Muscle layer of duodenum (tissue), 2 donors: Measurements from ENCODE around the gene UBE2Q1.
A peak's percentile ranks its signal among the peaks of the same experiment; 100 is the strongest.

Experiments used
- H3K27ac ChIP-seq: one replicate; pipeline ENCODE4 v1.7.0; 2013; ENCODE audit warnings: mild to moderate bottlenecking, low read length
- H3K27me3 ChIP-seq: one replicate; pipeline ENCODE4 v1.7.0; 2013; ENCODE audit warnings: low read depth, mild to moderate bottlenecking, control low read depth, low read length
- H3K36me3 ChIP-seq, 2 donors: one replicate each; pipeline ENCODE4 v1.7.0; 2013; ENCODE audit warnings: low read length in 2 of 2, control low read depth in 1 of 2, mild to moderate bottlenecking in 1 of 2; ENCODE audit not compliant: insufficient read depth in 2 of 2, control insufficient read depth in 1 of 2
- H3K4me1 ChIP-seq, 2 donors: one replicate each; pipeline ENCODE4 v1.7.0; 2013; ENCODE audit warnings: low read length in 2 of 2, mild to moderate bottlenecking in 2 of 2, control low read depth in 1 of 2, moderate library complexity in 1 of 2; ENCODE audit not compliant: insufficient read depth in 2 of 2, control insufficient read depth in 1 of 2
- H3K4me3 ChIP-seq, 2 donors: one replicate each; pipeline ENCODE4 v1.7.0; 2013; ENCODE audit warnings: low read length in 2 of 2, low read depth in 1 of 2, mild to moderate bottlenecking in 1 of 2
- H3K9me3 ChIP-seq, 2 donors: one replicate each; pipeline ENCODE4 v1.7.0; 2013; ENCODE audit warnings: low read length in 2 of 2, control low read depth in 1 of 2, mild to moderate bottlenecking in 1 of 2; ENCODE audit not compliant: control insufficient read depth in 1 of 2
- donor health status: healthy.

Gene UBE2Q1

DNA sequence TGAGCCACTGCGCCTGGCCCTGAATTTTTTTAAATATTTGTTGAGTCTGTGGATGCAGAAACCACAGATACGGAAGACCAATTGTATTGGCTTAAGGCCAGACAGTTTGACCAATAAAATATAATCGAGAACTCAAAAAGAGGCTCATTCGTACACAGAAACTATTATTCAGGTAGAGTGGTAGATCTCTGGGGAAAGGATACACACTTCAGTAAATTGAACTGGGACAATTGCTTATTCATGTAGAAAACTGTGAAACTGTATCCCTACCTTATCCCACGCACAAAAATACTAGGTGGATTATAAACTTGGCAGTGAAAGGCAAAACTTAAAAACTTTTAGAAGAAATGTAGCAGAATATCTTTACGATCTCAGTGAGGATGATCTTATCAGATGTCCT, 31.3 kb downstream of the UBE2Q1 start:
- H3K9me3 ChIP-seq, result no peaks in the 10 kb centered on the region
- no peak overlapping the region for H3K4me3 ChIP-seq
- H3K27me3 ChIP-seq, result no peaks in the 10 kb centered on the region
- H3K4me1 ChIP-seq, result no peaks in the 10 kb centered on the region
- H3K36me3 ChIP-seq, result no peaks in the 10 kb centered on the region
- no peak overlapping the region for H3K27ac ChIP-seq

DNA sequence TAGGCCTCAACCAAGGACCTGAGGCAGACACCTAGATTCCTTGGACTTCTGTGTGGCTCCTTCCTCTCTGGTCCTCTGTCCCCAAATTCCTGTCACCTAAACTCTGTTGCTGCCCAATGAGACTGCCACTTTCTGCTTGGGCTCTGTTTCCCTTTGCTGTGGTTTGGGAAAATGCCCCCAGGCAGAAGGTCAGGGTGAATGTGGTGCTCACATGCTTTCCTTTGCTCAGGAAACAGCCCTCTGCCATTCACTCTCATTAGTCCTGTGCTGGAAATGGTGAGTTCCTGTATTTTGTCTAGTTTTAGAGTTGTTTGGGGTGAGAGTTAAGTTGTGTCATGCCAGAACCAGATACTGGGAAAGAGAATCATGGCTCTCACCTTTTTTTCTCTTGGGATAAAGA, 33.6 kb downstream of the UBE2Q1 start:
- Histone ChIP-seq H3K27me3 (no peaks in the 10 kb centered on the region), H3K27ac (no peak overlapping the region), H3K4me3 (no peak overlapping the region), H3K9me3 (no peaks in the 10 kb centered on the region), H3K4me1 (no peaks in the 10 kb centered on the region), H3K36me3 (no peaks in the 10 kb centered on the region)

DNA sequence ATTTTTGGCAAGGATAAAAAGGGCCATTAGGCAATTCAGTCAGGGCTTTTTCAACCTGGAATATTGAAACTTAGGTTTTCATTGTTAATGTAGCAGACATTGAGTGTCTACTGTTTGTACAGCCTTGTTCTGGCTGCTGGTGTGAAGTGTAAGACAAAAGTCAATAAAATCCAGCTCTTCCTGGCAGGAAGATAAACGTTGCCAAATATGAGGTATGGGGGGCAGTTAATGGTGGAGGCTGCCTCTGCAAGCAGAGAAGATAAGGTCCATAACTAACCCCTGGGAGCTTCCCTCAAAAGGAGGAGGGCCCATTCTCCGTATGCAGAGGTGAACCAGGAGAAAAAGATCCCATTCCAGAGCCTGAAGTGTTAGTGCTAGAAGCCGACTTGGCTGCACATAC, 36.8 kb downstream of the UBE2Q1 start:
- H3K9me3 ChIP-seq, result no peaks in the 10 kb centered on the region
- no peak overlapping the region for H3K4me3 ChIP-seq
- H3K36me3 ChIP-seq, result no peaks in the 10 kb centered on the region
- H3K4me1 ChIP-seq, result no peaks in the 10 kb centered on the region
- H3K27ac ChIP-seq, result no peak overlapping the region
- H3K27me3 ChIP-seq, result no peaks in the 10 kb centered on the region

DNA sequence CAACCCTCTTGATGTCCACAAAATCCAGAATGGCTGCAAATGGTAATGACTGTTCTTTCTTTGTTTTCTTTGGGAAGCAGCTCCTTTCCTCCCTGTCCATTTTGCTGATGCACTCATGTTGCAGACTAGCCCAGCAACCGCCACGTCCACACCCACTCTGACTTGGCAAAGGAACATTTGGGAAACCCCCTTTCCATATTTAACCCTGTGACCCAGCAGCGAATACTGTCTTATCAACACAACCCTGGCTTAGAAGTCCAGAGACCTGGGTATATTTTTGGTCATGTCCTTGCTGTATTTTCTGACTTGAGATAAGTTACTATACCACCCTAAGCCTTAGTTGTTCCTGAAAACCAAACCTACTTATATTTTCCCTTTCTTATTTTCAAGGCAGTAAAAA, 38.1 kb downstream of the UBE2Q1 start:
- Histone ChIP-seq H3K27me3 (no peaks in the 10 kb centered on the region), H3K36me3 (no peaks in the 10 kb centered on the region), H3K4me1 (no peaks in the 10 kb centered on the region), H3K27ac (no peak overlapping the region), H3K9me3 (no peaks in the 10 kb centered on the region), H3K4me3 (no peak overlapping the region)

DNA sequence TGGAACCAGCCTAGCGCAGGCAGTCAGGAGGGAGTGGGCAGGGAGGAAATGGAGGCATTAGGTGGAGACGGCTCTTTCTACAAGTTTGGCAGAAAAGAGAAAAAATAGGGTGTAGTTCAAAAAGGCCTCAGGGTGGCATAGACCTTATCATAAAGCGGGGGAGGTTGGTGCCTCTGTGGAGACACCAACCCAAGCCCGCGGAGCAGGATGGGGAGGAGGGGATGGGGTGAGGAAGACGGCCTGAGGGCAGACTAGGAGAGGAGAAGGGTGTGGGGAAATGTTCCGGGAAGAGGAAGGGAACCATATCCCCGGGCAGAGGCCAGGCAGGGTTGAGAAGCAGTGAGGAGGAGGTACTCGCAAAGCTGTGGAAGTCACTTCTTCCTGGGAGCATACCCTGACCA, 38.9 kb downstream of the UBE2Q1 start:
- no peaks in the 10 kb centered on the region for H3K36me3 ChIP-seq

DNA sequence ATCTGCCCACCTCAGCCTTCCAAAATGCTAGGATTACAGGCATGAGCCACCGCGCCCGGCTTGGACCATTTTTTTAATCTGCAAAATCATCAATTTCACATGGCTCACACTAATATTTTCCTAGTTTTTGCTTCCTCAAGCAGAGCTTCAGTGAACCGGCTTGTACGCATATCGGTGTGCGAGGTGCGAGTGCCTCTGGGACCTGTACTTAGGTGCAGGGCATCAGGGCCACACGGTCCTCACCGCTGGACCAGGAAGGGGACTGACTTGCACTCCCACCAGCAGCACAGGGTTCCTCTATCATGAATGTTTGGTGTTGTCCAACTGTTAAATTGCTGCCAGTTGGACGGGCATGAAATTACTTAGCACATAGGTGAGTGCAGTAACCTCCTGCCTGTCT, 40.8 kb downstream of the UBE2Q1 start:
- H3K4me3 ChIP-seq, result no peak overlapping the region
- no peaks in the 10 kb centered on the region for H3K4me1 ChIP-seq
- no peaks in the 10 kb centered on the region for H3K36me3 ChIP-seq
- no peaks in the 10 kb centered on the region for H3K9me3 ChIP-seq
- H3K27ac ChIP-seq, result no peak overlapping the region
- H3K27me3 ChIP-seq, result no peaks in the 10 kb centered on the region

More for the DNA sequence above, 38.9 kb downstream of the UBE2Q1 start:
- no peak overlapping the region for H3K4me3 ChIP-seq
- H3K9me3 ChIP-seq, result no peaks in the 10 kb centered on the region
- no peaks in the 10 kb centered on the region for H3K27me3 ChIP-seq
- no peaks in the 10 kb centered on the region for H3K4me1 ChIP-seq
- peak overlapping the region; percentile 56 for H3K27ac ChIP-seq

DNA sequence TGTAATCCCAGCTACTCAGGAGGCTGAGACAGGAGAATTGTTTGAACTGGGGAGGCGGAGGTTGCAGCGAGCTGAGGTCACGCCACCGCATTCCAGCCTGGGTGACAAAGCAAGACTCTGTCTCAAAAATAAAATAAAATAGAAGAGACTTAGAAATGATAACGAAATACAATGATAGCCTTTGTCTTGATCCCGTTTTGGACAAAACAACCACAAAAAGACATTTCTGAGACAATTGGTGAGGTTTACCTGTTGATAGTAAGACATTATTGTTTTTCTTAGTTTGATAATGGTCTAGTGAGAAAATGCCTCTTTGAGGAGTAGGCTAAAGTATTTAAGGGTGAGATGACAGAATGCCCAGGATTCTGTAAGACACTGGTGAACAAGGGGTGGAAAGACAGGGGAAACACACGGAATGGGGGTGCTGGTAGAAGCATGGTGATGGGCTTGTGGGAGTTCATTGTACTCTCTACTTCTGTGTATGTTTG, 44.4 kb downstream of the UBE2Q1 start:
- H3K27ac ChIP-seq, result no peak overlapping the region
- no peaks in the 10 kb centered on the region for H3K36me3 ChIP-seq
- no peaks in the 10 kb centered on the region for H3K4me1 ChIP-seq
- no peaks in the 10 kb centered on the region for H3K27me3 ChIP-seq
- H3K4me3 ChIP-seq, result no peak overlapping the region
- no peaks in the 10 kb centered on the region for H3K9me3 ChIP-seq

DNA sequence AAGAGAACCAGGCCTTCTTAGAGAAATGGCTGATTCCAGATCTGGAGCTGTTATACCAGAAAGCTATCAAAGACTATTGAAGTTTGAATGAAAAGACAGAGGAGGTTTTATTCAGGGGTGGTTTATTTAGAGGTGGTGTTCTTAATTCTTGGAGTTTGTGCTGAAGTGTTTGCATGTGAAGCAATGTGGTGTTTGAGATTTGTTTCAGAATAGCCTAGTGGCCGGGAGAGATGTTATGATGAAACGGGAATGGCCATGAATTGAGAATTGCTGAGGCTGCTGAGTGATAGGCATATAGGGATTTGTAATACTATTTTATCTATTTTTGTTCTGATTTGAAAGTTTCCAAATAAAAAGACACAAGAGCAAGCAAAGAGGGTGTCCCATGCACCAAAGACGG, 45.7 kb downstream of the UBE2Q1 start:
- no peaks in the 10 kb centered on the region for H3K9me3 ChIP-seq
- H3K27me3 ChIP-seq, result no peaks in the 10 kb centered on the region
- H3K4me1 ChIP-seq, result no peaks in the 10 kb centered on the region
- no peaks in the 10 kb centered on the region for H3K36me3 ChIP-seq
- H3K27ac ChIP-seq, result no peak overlapping the region
- H3K4me3 ChIP-seq, result no peak overlapping the region

DNA sequence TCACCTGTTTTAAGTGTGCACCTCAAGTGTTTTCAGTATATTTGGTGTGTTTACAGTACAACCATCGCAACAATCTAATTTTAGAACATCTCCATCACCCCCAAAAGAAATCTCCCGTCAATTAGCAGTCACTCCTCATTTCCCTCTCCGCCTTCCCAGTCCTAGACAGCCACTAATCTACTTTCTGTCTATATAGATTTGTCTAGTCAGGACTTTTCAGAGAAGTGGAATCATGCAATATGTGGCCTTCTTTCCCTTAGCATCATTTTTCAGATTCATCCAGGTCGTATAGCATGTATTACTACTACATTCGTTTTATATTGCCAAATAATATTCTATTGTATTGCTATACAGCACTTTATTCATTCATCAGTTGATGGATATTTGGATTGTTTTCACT, 54.6 kb downstream of the UBE2Q1 start:
- Histone ChIP-seq H3K4me3 (no peak overlapping the region), H3K9me3 (peaks cover 0 to 6% of the 10 kb centered on the region in 2 donors), H3K36me3 (no peaks in the 10 kb centered on the region), H3K27me3 (peaks cover 22% of the 10 kb centered on the region), H3K27ac (no peak overlapping the region), H3K4me1 (peaks cover 0 to 17% of the 10 kb centered on the region in 2 donors)

DNA sequence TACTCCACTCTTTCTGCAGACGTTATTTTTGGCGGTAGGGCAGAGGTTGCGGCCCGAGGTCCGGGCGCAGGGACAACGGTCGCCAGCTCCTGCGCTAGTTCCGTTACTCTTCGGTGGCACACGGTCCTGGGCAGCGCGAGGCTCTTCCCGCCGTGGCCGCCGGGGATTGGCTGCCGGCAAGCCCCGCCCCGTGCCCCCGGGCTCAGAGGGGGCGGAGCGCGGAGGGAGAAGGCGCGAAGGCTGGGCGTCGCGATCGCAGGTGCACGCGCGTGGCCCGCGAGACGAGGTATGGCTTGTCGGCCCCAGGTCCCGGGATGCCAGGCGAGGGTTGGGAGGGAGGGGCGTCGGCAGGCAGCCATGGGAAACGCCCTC, 55.7 kb downstream of the UBE2Q1 start:
- Histone ChIP-seq H3K9me3 (peaks cover 0 to 6% of the 10 kb centered on the region in 2 donors), H3K36me3 (no peaks in the 10 kb centered on the region), H3K4me3 (peak overlapping the region; percentile 7 to 63), H3K4me1 (peaks cover 0 to 17% of the 10 kb centered on the region in 2 donors), H3K27me3 (peaks cover 22% of the 10 kb centered on the region), H3K27ac (no peak overlapping the region)

DNA sequence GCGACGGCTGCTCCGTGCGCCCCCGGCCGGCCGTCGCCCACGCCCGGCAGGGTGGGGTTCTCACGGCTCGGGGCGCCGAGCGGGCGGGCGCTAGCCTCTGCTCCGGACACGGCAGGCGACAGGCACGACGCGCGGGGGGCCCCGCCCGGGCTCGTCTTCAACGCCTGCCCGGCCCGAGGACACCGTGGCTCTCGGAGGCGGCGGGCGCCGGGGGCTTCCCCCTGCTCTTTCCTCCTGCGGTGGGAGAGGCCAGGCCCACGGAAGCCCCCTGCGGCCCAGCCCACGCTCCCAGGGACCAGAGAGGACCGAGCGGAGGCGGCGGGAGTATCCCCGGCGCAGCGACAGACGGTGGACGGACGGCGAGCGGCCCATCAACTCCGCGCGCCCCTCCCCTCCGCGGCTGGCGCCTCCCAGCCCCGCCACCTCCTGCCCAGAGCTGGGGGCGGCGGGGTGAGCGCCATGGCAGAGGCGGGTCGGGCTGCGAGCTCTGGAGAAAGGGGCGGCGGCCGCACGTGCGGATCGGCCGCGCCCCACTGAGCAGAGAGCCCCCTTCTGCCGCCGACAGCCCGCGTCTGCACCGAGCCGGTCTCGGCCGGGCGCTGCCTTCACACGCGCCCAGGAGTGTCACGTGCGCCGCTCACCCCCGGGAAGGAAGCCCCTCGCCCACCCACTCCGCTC, 56.3 kb downstream of the UBE2Q1 start, which contains the start of the genes SHE and TDRD10:
Gene SHE, minus strand, starts transcription at position 347 of the 678 bp plus-strand sequence. CDS start 386 bp downstream, outside the sequence.
Gene TDRD10, plus strand, starts transcription at position 154 of the 678 bp plus-strand sequence. CDS start 4,685 bp downstream, outside the sequence.
- Histone ChIP-seq H3K27me3 (peaks cover 22% of the 10 kb centered on the region), H3K27ac (peak within 1 kb of the TSS; percentile 31), H3K4me1 (peaks cover 0 to 17% of the 10 kb centered on the region in 2 donors), H3K9me3 (peaks cover 0 to 6% of the 10 kb centered on the region in 2 donors), H3K4me3 (peak within 1 kb of the TSS; percentile 50 to 63), H3K36me3 (no peaks in the 10 kb centered on the region)
